ENCODE measurements around the gene DYNC1H1.

DNA sequence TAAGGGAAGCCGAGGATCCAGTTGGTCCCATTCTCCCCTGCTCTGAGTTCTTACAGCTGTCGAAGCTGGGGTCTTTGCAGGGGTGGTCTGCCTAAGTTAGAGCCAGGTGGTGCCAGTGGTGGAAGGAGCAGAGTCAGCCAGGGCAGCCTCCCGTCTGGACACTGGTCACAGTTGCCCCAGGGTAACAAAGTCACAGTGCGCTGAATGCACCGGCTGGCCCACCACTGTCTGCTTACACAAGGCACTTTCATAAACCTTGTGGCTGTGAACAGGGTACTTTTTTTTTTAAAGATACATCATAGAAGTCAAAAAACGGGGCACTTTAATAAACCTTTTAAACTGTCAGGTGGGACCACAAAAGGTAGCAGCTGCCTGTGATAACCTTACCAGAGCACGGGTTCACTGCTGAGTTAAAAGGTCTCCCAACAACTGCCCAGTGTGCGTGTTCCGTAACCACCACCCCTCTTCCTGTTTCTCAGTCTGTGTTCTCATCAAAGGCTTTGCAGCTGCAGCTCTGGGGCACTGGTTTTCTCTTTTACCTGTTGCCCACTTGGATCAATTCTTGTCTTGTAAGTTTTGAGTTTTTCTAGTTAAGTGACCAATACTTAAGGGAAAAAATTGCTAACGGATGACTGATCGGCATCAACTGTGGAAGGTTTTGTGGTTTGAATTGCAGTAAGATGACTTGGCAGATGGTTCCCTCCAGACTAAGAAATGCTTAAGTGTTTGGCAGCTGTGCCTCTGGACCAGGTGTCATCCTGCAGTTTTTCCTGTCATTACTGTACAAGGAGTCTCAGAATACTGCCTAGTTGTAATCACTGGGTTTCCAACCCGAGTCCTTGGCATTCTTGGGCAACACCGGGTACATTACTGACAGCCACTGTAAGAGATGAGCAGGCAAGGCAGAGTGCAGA is 55.9 kb downstream of the DYNC1H1 start:
- TF ChIP-seq CTCF (IDR thresholded peaks at IDR 0.05), result no peak
- no peak for TF ChIP-seq POLR2A (IDR thresholded peaks at IDR 0.05)

All from adrenal gland (tissue), 5 donors.